GM19240 (cell line): Measurements from ENCODE around the gene BMPR1A.
"Not testable (repeated sequence)": the region's sequence is repeated elsewhere in the genome, so short reads cannot be mapped to it uniquely, and the experiment has no call there.

Source experiments
- DNase-seq: peaks from one replicate; pipeline ENCODE4 v3.0.0; 2011; ENCODE audit warnings: low spot score; ENCODE audit not compliant: insufficient read length

Gene BMPR1A

DNA sequence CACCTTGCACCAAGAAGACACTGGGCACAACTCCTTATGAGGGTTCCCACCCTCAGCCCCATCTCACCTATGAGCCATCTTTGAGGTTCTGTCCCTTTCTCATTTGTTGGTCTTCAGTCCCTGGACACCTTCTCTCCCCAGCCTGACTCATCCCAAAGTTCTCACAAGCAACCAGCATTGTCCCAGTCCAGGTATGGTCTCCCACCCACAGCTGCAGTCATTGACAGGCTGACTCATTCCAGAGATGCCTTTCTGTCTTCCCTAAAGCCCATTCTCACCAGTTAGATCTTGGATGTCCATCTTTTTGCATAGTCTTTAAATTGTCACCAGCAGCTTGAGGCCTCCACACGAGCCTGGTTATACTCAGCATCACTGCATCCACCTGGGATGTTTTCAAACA lies 26.7 kb upstream of the BMPR1A start:
- no peak for DNase-seq

DNA sequence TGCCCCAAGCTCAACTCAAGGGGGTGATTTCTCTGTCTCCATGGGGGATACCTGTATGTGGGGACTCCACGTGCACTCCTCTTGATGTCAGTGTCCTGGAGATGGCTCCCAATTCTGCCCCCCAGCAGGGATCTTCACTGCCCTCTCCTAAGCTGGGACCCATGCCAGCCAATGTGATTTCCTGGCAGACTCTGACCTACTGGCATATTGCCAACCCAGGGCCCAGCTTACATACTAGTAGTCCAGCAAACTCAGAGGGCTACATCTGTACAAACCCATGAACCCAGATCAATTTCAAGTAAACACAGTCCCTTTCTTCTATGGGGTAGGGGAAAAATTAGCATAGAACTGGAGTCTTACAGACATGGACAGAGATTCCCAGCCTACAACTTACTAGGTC lies 26.2 kb upstream of the BMPR1A start:
- no peak for DNase-seq

GRCh38 chr10:86732771-86733170 lies 23.6 kb upstream of the BMPR1A start:
- no peak for DNase-seq

DNA sequence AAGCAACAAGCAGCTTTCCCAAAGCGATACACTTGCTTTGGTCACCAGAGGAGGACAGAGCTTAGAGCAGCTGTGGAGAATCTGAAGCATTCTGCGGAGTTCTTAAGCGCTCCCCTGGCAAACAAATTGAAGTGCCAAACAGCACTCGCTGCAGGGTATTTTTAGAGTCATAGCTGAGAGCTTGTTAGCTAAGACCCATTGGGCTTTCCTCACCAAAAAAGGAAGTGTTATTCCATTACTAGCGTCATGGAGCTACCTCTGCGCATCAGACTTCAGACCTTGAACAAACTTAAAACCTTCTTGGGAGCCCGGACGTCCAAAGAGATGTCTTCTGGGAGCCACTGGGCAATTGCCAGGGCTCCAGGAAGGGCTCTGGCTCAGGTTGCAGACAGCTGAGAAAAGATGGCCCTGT lies 23.2 kb upstream of the BMPR1A start:
- no peak for DNase-seq

GRCh38 chr10:86734207-86734988 lies 22.0 kb upstream of the BMPR1A start:
- no peak for DNase-seq

DNA sequence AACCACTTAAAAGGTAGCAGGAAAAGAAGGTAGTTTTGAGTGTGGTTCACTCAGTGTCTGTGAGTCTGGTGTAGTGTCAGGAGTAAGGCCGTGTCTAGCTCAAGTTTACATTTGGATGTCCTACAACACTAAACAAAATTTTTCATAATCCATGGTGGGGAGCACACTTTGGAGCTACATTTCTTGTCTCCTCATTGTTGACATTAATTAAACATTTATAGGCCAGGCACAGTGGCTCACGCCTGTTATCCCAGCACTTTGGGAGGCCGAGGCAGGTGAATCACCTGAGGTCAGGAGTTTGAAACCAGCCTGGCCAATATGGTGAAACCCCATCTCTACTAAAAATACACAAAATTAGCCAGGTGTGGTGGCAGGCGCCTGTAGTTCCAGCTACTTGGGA lies 21.1 kb upstream of the BMPR1A start:
- not testable (repeated sequence) for DNase-seq

DNA sequence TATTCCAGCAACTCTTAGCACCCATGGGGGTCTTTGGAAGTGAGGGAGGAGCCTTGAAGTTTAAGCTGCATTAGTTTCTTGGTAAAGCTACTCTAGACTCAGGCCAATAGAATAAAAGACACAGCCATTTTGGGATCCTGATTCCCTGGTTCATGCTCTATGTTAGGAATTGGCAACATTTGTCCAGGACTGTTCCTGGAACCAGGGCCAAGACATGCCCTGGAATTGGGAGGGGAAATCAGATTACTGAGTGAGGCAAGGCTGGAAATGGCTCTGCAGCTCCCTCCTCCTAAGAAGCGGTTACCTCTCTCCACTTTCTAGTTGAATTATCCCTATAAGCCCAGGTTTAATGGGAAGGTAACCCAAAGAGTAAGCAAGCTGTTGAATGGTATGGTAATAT lies 14.2 kb upstream of the BMPR1A start:
- DNase-seq, result no peak

GRCh38 chr10:86744067-86744725 lies 12.2 kb upstream of the BMPR1A start:
- no peak for DNase-seq

DNA sequence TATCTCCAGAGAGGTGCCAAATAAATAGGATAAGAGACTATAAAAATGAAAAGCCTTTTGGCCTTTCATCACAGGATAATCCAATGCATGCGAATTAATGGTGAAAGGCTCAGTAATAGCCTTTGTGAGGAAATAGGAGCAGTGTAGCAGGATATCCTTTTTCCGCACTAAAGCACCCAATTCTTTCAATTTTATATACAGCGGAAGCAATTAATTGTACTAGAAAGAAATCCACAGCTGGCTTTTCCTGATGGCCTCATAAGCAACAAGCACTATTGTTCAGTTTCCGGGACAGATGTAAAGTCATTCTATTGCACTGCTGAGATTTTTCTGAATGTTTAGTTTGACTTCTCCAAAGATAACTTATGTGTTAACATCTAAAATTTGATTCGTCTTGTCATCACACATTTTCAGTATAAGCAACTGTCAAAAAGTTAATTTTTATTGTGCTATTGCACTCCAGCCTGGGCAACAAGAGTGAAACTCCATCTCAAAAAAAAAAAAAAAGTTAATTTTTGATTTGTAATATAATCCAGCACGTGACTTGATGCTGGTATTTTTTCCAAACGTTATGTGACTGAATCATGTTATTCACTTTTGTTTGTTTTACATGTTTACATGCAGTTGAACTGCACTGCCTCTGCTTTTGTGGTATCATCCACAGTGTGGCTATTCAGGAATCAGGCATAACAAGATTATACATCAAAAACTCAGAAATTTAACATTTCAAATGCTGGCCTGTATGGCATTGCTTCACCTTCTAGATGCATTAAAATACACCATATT lies 8.4 kb upstream of the BMPR1A start:
- no peak for DNase-seq

GRCh38 chr10:86749854-86750253 lies 6.6 kb upstream of the BMPR1A start:
- no peak for DNase-seq

DNA sequence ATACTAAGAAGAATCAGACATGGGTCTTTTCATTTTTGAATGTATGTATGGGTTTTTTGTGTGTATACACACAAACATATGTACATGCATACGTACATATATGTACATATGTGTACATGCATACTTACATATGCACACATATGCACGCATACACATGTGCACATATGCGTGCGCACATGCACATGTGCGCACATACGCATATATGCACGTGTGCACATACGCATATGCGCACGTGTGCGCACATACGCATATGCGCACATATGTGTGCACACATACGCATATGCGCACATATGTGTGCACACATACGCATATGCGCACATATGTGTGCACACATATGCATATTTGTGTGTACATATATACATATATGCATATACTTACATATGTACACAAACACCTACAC lies 4.9 kb upstream of the BMPR1A start:
- DNase-seq, result no peak

- DNase-seq, result no peak
Observed at GRCh38 chr10:86752311-86752710, 4.1 kb upstream of the BMPR1A start.

GRCh38 chr10:86753051-86753450 lies 3.4 kb upstream of the BMPR1A start:
- DNase-seq, result no peak

DNA sequence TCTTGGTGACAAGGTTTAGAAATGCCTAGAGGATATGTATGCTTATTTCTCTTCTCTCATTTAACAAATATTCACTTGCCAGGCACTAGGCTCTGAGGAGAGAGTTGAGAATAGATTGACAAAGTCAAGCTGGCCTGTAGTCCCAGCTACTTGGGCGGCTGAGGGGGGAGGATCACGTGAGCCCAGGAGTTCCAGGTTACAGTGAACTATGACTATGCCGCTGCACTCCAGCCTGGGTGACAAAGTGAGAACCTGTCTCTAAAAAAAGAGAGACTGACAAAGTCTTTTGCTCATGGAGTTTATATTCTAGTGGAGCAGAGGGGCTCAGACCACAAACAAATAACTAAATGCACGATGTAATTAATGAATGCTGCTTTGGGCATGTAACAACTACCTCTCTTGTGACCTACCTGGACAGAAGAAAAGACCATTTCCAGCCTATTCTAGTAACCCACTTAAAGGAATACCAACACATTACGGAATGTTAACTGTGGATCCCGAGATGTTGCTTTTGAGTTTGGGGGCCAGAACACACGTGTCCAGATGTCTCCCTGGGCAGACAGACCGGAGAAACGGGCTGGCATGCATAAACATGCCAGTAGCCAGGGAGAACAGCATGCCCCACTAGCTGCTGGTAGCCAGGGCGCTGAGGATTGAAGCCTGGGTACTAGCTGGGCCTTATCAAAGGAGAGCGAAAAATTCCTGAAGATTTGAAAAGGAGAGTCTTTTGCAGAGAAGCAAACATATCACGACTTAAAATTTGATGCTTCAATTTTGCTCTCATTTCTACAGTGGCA lies 2.6 kb upstream of the BMPR1A start:
- DNase-seq, result no peak

GRCh38 chr10:86755454-86755739 lies 1.0 kb upstream of the BMPR1A start:
- no peak for DNase-seq

GRCh38 chr10:86755740-86756510 lies 494 bp upstream of the BMPR1A start:
- peak; percentile 68 for DNase-seq

DNA sequence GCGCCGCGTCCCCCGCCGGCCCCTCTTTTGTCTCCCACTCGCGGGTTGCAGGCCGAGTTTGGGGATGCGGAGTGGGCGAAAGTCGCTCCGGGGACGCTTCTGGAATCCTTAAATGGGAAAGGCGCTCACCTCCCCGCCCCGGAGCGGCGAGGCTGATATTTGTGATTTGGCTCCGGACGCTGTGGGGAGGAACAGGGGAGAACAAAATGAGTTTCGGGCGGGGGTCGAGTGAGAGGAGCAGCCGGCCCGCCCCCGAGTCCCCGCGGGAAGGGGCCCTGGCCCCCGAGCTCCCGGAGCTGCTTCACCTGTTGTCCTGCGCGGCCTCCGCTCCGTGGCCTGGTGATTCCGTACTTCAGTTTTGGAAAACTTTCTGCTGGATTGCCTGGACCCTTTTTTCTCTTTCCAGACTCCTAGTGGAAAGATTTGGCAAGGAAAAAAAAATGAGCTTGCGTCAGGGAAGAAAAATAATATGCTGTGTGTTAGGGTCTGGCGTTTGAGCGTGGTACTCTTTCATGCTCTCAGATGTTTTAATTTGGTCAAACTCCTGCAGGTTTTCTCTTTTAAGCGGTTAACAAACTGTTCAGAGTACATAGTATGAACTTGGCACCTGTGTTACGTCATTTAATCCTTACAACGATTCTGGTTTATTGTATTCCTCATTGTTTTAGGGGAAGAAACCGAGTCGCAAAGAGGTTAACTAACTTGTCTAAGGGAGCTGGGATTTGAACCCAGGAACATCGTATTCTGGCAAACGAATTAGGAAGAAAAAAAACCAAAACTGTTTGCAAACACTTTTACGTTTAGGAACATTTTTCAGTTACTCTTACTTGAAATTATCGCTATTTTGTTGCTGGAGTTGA lies 924 bp downstream of the BMPR1A start:
- no peak for DNase-seq

DNA sequence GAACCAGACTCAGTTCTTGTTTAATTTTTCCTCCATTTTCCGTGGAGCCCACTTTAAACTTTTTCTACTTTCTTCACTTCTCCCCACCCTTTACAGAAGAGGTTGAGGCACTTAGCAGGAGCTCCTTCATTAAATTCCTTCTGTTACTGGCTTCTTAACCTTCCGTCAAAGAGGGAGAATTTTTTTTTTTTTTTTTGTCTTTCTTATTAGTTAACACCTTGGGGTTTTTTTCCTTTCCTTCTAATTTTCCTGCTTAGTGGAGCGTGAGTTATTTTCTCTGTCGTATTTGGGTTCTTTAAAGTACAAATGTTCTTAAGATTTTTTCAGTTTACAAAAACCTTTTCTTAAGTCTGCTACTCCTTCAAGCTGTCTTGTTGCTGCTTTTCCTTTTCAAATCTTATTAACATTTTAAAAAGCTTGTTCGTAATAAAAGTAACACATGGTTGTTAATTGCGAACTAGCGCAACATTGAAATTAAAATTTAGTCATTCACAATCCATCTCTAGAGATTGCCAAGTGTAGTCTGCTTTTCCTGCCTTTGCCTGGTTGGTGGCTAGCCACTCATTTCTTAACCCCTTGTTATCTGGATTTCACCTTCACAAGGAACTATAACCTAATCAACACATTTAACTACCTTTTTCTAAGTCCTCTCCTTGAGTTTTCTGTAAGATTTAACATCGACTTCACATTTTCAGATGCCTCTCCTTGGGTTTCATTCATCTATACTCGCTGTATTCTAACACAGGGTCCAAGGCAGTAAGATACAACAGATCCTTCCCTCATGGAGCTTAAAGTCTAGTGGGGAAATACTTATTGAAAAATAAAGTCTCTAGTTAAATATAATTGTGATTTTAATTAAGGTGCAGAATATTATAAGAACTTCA lies 2.0 kb downstream of the BMPR1A start:
- DNase-seq, result no peak

- no peak for DNase-seq
Observed at GRCh38 chr10:86759073-86759672, 2.8 kb downstream of the BMPR1A start.
